HEK293 (cell line): Measurements from ENCODE around the gene MEGF6.

ENCODE experiments used
- CTCF ChIA-PET: fragments of 350-600 bp; formaldehyde crosslinking; extraction: SDS; loops from one replicate; lab custom pipeline; 2021; ENCODE audit warnings: antibody characterized with exemption; lab: Yijun Ruan, JAX
- POLR2A ChIA-PET: fragments of 300-600 bp; formaldehyde crosslinking; extraction: SDS; loops from one replicate; lab custom pipeline; 2020; ENCODE audit warnings: antibody characterized with exemption, inconsistent platforms; lab: Yijun Ruan, JAX
- H3K27ac ChIP-seq: fragments of 200-500 bp; sonication (Bioruptor generic); 2 replicates; pipeline ENCODE4 v1.5.1; 2014; ENCODE audit warnings: low read depth, low read length, control low read depth, inconsistent platforms; ENCODE audit errors: extremely low read depth
- H3K36me3 ChIP-seq, 2 experiments: fragments of 200-500 bp in 1 of 2; sonication (Bioruptor generic) in 1 of 2; 1 replicate in 1 of 2; 2 replicates in 1 of 2; pipeline ENCODE4 v1.5.1; 2014 to 2017; ENCODE audit warnings: inconsistent platforms in 2 of 2, low read length in 2 of 2; ENCODE audit not compliant: control insufficient read depth in 2 of 2, insufficient read depth in 1 of 2
- H3K4me1 ChIP-seq: fragments of 200-500 bp; sonication (Bioruptor generic); 2 replicates; pipeline ENCODE4 v1.5.1; 2014; ENCODE audit warnings: mild to moderate bottlenecking, low read length, inconsistent platforms; ENCODE audit not compliant: control insufficient read depth, insufficient read depth
- H3K4me3 ChIP-seq: 2 replicates; pipeline ENCODE4 v1.5.1; 2011; ENCODE audit warnings: low read depth, mild to moderate bottlenecking, control low read depth, low read length, moderate library complexity
- H3K9me3 ChIP-seq: fragments of 200-500 bp; sonication (Bioruptor generic); 2 replicates; pipeline ENCODE4 v1.5.1; 2014; ENCODE audit warnings: low read depth, low read length, inconsistent platforms; ENCODE audit not compliant: control insufficient read depth, insufficient read depth
- FEZF1 ChIP-seq: fragments of 450-650 bp; formaldehyde crosslinking; IDR thresholded peaks from 2 replicates; pipeline ENCODE4 v1.5.1; 2016; ENCODE audit warnings: missing biosample characterization, missing genetic modification characterization
- HIC1 ChIP-seq: fragments of 450-650 bp; formaldehyde crosslinking; IDR thresholded peaks from 2 replicates; pipeline ENCODE4 v1.5.1; 2016; ENCODE audit warnings: missing biosample characterization, missing genetic modification characterization
- IKZF3 ChIP-seq: fragments of 450-650 bp; IDR thresholded peaks from 2 replicates; pipeline ENCODE4 v1.5.0; 2018; ENCODE audit warnings: missing biosample characterization, mild to moderate bottlenecking, missing genetic modification characterization, moderate library complexity
- KLF16 ChIP-seq: fragments of 450-650 bp; formaldehyde crosslinking; IDR thresholded peaks from 2 replicates; pipeline ENCODE4 v1.5.1; 2017; ENCODE audit warnings: missing biosample characterization, missing genetic modification characterization
- OSR2 ChIP-seq: fragments of 450-650 bp; formaldehyde crosslinking; IDR thresholded peaks from 2 replicates; pipeline ENCODE4 v1.5.1; 2016; ENCODE audit warnings: missing biosample characterization, missing genetic modification characterization
- SCRT2 ChIP-seq: fragments of 450-650 bp; formaldehyde crosslinking; IDR thresholded peaks from 2 replicates; pipeline ENCODE4 v1.5.1; 2016; ENCODE audit warnings: missing biosample characterization, missing genetic modification characterization
- TSHZ1 ChIP-seq: fragments of 450-650 bp; formaldehyde crosslinking; IDR thresholded peaks from 2 replicates; pipeline ENCODE4 v1.5.1; 2016; ENCODE audit warnings: missing biosample characterization, missing genetic modification characterization, borderline replicate concordance
- ZBTB17 ChIP-seq: fragments of 450-650 bp; formaldehyde crosslinking; IDR thresholded peaks from 2 replicates; pipeline ENCODE4 v1.5.1; 2016; ENCODE audit warnings: missing biosample characterization, missing genetic modification characterization
- ZBTB6 ChIP-seq: fragments of 450-650 bp; formaldehyde crosslinking; IDR thresholded peaks from 2 replicates; pipeline ENCODE4 v1.5.1; 2017; ENCODE audit warnings: missing biosample characterization, missing genetic modification characterization
- ZFP37 ChIP-seq: fragments of 450-650 bp; formaldehyde crosslinking; IDR thresholded peaks from 2 replicates; pipeline ENCODE4 v1.5.1; 2016; ENCODE audit warnings: missing biosample characterization, missing genetic modification characterization
- ZNF140 ChIP-seq: fragments of 450-650 bp; formaldehyde crosslinking; IDR thresholded peaks from 2 replicates; pipeline ENCODE4 v1.5.1; 2016; ENCODE audit warnings: missing biosample characterization, missing genetic modification characterization
- ZNF155 ChIP-seq: fragments of 450-650 bp; formaldehyde crosslinking; IDR thresholded peaks from 2 replicates; pipeline ENCODE4 v1.5.1; 2016; ENCODE audit warnings: missing biosample characterization, missing genetic modification characterization
- ZNF169 ChIP-seq: fragments of 450-650 bp; formaldehyde crosslinking; IDR thresholded peaks from 2 replicates; pipeline ENCODE4 v1.5.1; 2016; ENCODE audit warnings: missing biosample characterization, missing genetic modification characterization
- ZNF19 ChIP-seq: fragments of 450-650 bp; formaldehyde crosslinking; IDR thresholded peaks from 2 replicates; pipeline ENCODE4; 2016; ENCODE audit warnings: missing biosample characterization, missing genetic modification characterization, low read depth
- ZNF214 ChIP-seq: fragments of 450-650 bp; formaldehyde crosslinking; IDR thresholded peaks from 2 replicates; pipeline ENCODE4 v1.5.1; 2017; ENCODE audit warnings: missing biosample characterization, mild to moderate bottlenecking, missing genetic modification characterization, borderline replicate concordance
- ZNF221 ChIP-seq: fragments of 450-650 bp; formaldehyde crosslinking; IDR thresholded peaks from 2 replicates; pipeline ENCODE4 v1.5.1; 2017; ENCODE audit warnings: missing biosample characterization, missing genetic modification characterization, borderline replicate concordance
- ZNF24 ChIP-seq: fragments of 450-650 bp; formaldehyde crosslinking; IDR thresholded peaks from 2 replicates; pipeline ENCODE4 v1.5.1; 2016; ENCODE audit warnings: missing biosample characterization, missing genetic modification characterization
- ZNF248 ChIP-seq: fragments of 450-650 bp; formaldehyde crosslinking; IDR thresholded peaks from 2 replicates; pipeline ENCODE4 v1.5.1; 2017; ENCODE audit warnings: missing biosample characterization, missing genetic modification characterization
- ZNF266 ChIP-seq: fragments of 450-650 bp; formaldehyde crosslinking; IDR thresholded peaks from 2 replicates; pipeline ENCODE4 v1.5.1; 2016; ENCODE audit warnings: missing biosample characterization, missing genetic modification characterization, low read depth
- ZNF514 ChIP-seq: fragments of 450-650 bp; formaldehyde crosslinking; IDR thresholded peaks from 2 replicates; pipeline ENCODE4 v1.5.1; 2016; ENCODE audit warnings: missing biosample characterization, missing genetic modification characterization
- ZNF521 ChIP-seq: fragments of 450-650 bp; formaldehyde crosslinking; IDR thresholded peaks from 2 replicates; pipeline ENCODE4 v1.5.1; 2017; ENCODE audit warnings: missing biosample characterization, mild to moderate bottlenecking, missing genetic modification characterization
- ZNF639 ChIP-seq: fragments of 450-650 bp; formaldehyde crosslinking; IDR thresholded peaks from 2 replicates; pipeline ENCODE4 v1.5.1; 2016; ENCODE audit warnings: missing biosample characterization, missing genetic modification characterization
- TF ChIP-seq, protein P1 (sequence below): fragments of 450-650 bp; formaldehyde crosslinking; IDR thresholded peaks from 2 replicates; pipeline ENCODE4 v1.5.1; 2016; ENCODE audit warnings: missing biosample characterization, missing genetic modification characterization

Gene MEGF6

GRCh38 chr1:3626025-3626424 lies 14.7 kb upstream of the MEGF6 start:
- CTCF ChIA-PET, result interaction anchor here (0.5 to 1.3 kb wide), 7 partner anchors 12 to 173 kb away, joined by 3 to 6 read pairs (median 3); no protein-coding TSS in a partner anchor
- Histone ChIP-seq H3K4me1 (no peaks in the 10 kb centered on the region), H3K9me3 (no peaks in the 10 kb centered on the region), H3K36me3 (peaks cover 13 to 42% of the 10 kb centered on the region in 2 experiments), H3K4me3 (no peak overlapping the region)
- POLR2A ChIA-PET, result no interaction called here
- TF ChIP-seq ZNF140, result no peak
- no peak for TF ChIP-seq ZBTB6
- TF ChIP-seq TSHZ1 (tag by site-specific recombination), result no peak
- TF ChIP-seq OSR2 (tag by site-specific recombination), result no peak
- TF ChIP-seq ZNF24 (tag by site-specific recombination), result no peak
- no peak for TF ChIP-seq ZNF221 (tag by site-specific recombination)
- no peak for TF ChIP-seq ZBTB17 (tag by site-specific recombination)
- no peak for TF ChIP-seq ZNF155 (tag by site-specific recombination)
- no peak for TF ChIP-seq KLF16
- no peak for TF ChIP-seq ZNF266 (tag by site-specific recombination)
- TF ChIP-seq HIC1 (tag by site-specific recombination), result no peak
- no peak for TF ChIP-seq ZNF214 (tag by site-specific recombination)
- TF ChIP-seq, all 188 proteins: peak for 0
- H3K27ac ChIP-seq, result no peak overlapping the region

- H3K4me1 ChIP-seq, result no peaks in the 10 kb centered on the region
- ChIA-PET POLR2A (no interaction called here), CTCF (interaction anchor here (1.3 kb wide), 1 partner anchor 34 kb away, joined by 4 read pairs; no protein-coding TSS in a partner anchor)
- no peak for TF ChIP-seq ZNF169
- TF ChIP-seq, protein P1, sequence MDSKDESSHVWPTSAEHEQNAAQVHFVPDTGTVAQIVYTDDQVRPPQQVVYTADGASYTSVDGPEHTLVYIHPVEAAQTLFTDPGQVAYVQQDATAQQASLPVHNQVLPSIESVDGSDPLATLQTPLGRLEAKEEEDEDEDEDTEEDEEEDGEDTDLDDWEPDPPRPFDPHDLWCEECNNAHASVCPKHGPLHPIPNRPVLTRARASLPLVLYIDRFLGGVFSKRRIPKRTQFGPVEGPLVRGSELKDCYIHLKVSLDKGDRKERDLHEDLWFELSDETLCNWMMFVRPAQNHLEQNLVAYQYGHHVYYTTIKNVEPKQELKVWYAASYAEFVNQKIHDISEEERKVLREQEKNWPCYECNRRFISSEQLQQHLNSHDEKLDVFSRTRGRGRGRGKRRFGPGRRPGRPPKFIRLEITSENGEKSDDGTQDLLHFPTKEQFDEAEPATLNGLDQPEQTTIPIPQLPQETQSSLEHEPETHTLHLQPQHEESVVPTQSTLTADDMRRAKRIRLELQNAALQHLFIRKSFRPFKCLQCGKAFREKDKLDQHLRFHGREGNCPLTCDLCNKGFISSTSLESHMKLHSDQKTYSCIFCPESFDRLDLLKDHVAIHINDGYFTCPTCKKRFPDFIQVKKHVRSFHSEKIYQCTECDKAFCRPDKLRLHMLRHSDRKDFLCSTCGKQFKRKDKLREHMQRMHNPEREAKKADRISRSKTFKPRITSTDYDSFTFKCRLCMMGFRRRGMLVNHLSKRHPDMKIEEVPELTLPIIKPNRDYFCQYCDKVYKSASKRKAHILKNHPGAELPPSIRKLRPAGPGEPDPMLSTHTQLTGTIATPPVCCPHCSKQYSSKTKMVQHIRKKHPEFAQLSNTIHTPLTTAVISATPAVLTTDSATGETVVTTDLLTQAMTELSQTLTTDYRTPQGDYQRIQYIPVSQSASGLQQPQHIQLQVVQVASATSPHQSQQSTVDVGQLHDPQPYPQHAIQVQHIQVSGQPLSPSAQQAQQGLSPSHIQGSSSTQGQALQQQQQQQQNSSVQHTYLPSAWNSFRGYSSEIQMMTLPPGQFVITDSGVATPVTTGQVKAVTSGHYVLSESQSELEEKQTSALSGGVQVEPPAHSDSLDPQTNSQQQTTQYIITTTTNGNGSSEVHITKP, result 0 out of 2 replicates have a peak, but pooled peaks have one; percentile 14
- TF ChIP-seq ZNF521, result no peak
- no peak for TF ChIP-seq FEZF1 (tag by site-specific recombination)
- TF ChIP-seq IKZF3 (tag by site-specific recombination), result no peak
- TF ChIP-seq ZFP37, result no peak
- TF ChIP-seq SCRT2 (tag by site-specific recombination), result peak; percentile 66
- TF ChIP-seq ZNF248 (tag by site-specific recombination), result no peak
- no peak for TF ChIP-seq ZNF514 (tag by site-specific recombination)
- no peak for TF ChIP-seq ZNF639 (tag by site-specific recombination)
- no peak for TF ChIP-seq ZNF19 (tag by site-specific recombination)
Measured at GRCh38 chr1:3625151-3625907, 14.0 kb upstream of the MEGF6 start.

More at GRCh38 chr1:3625151-3625907, 14.0 kb upstream of the MEGF6 start:
- Histone ChIP-seq H3K9me3 (no peaks in the 10 kb centered on the region), H3K36me3 (peaks cover 13 to 35% of the 10 kb centered on the region in 2 experiments), H3K27ac (no peak overlapping the region), H3K4me3 (peak overlapping the region; percentile 72)
